Keratinocyte (primary cell): ENCODE measurements around the gene ZNF594. TPM values are rescaled to one million over a fixed set of nuclear protein-coding genes. Genes with fewer than 3 reads are reported as not detected.
"Not testable (repeated sequence)": the region's sequence is repeated elsewhere in the genome, so short reads cannot be mapped to it uniquely, and the experiment has no call there.

ENCODE experiments used
- DNase-seq: peaks from one replicate; pipeline ENCODE4 v3.0.0-alpha.2; 2011; ENCODE audit warnings: low read depth, missing footprints, low spot score
- FAIRE-seq: peaks from 2 replicates; lab custom pipeline; 2011; peaks lifted over from hg19 to GRCh38; lab: Jason Lieb, UNC
- H2AFZ ChIP-seq: 2 replicates; pipeline ENCODE4 v1.6.0; 2012; ENCODE audit warnings: low read length, control low read depth, inconsistent platforms; ENCODE audit not compliant: control insufficient read depth
- H3K27ac ChIP-seq: 2 replicates; pipeline ENCODE4 v1.5.1; 2011; ENCODE audit warnings: low read length; ENCODE audit not compliant: control insufficient read depth, insufficient read depth
- H3K27me3 ChIP-seq: 3 replicates; pipeline ENCODE4 v1.6.0; 2011; ENCODE audit warnings: low read length; ENCODE audit not compliant: control insufficient read depth, insufficient read depth; ENCODE audit errors: extremely low read depth
- H3K36me3 ChIP-seq, 2 experiments: 2 replicates in 1 of 2; 3 replicates in 1 of 2; pipeline ENCODE4 v1.5.1; 2011; ENCODE audit warnings: low read length in 2 of 2, mild to moderate bottlenecking in 1 of 2; ENCODE audit not compliant: control insufficient read depth in 2 of 2, insufficient read depth in 2 of 2; ENCODE audit errors: extremely low read depth in 1 of 2
- H3K4me1 ChIP-seq: 3 replicates; pipeline ENCODE4 v1.5.1; 2011; ENCODE audit warnings: low read length; ENCODE audit not compliant: control insufficient read depth, insufficient read depth; ENCODE audit errors: extremely low read depth
- H3K4me2 ChIP-seq: 3 replicates; pipeline ENCODE4 v1.6.0; 2011; ENCODE audit warnings: low read depth, low read length; ENCODE audit not compliant: control insufficient read depth, insufficient read depth; ENCODE audit errors: extremely low read depth
- H3K4me3 ChIP-seq, 3 experiments: fragments of 200-600 bp in 1 of 3; sonication (generic) in 1 of 3; 2 replicates in 2 of 3; 3 replicates in 1 of 3; pipeline ENCODE4 v1.5.1; 2011 to 2016; ENCODE audit warnings: low read length in 3 of 3, mild to moderate bottlenecking in 3 of 3, control low read depth in 2 of 3, inconsistent platforms in 1 of 3, low read depth in 1 of 3, mixed read lengths in 1 of 3, mixed run types in 1 of 3, moderate library complexity in 1 of 3; ENCODE audit not compliant: control insufficient read depth in 2 of 3, insufficient read depth in 2 of 3; ENCODE audit errors: extremely low read depth in 1 of 3
- H3K79me2 ChIP-seq: 2 replicates; pipeline ENCODE4 v1.6.0; 2012; ENCODE audit warnings: low read length; ENCODE audit not compliant: control insufficient read depth, insufficient read depth
- H3K9ac ChIP-seq: 3 replicates; pipeline ENCODE4 v1.6.0; 2011; ENCODE audit warnings: low read length; ENCODE audit not compliant: control insufficient read depth, insufficient read depth; ENCODE audit errors: extremely low read depth
- H3K9me1 ChIP-seq: 3 replicates; pipeline ENCODE4 v1.6.0; 2011; ENCODE audit warnings: low read length; ENCODE audit not compliant: control insufficient read depth, insufficient read depth; ENCODE audit errors: extremely low read depth
- H3K9me3 ChIP-seq: 2 replicates; pipeline ENCODE4 v1.5.1; 2012; ENCODE audit warnings: low read depth, low read length; ENCODE audit not compliant: control insufficient read depth
- H4K20me1 ChIP-seq: 3 replicates; pipeline ENCODE4 v1.6.0; 2011; ENCODE audit warnings: low read length; ENCODE audit not compliant: control insufficient read depth, insufficient read depth; ENCODE audit errors: extremely low read depth
- EZH2 ChIP-seq: IDR thresholded peaks from one replicate; pipeline ENCODE4 v1.6.1; 2012; ENCODE audit warnings: inconsistent platforms, mild to moderate bottlenecking, low read length, moderate library complexity
- dilution Hi-C: fragments of 300-500 bp; cut with MboI; formaldehyde crosslinking; loops from one replicate; pipeline ENCODE4 v1.7.0; 2020; ENCODE audit warnings: low sequenced_read_pairs; ENCODE audit not compliant: extremely low pct_ligation_motif_present
- polyA plus RNA-seq, 5 experiments: library from polyadenylated mRNA; depleted of rRNA in 3 of 5; stranded (reverse) in 3 of 5; stranded (forward) in 1 of 5; unstranded in 1 of 5; fragments of >200 nt; gene quantifications; 1 replicate in 1 of 5; 2 replicates in 3 of 5; 3 replicates in 1 of 5; pipeline versions ENCODE4 v1.2.1 to v1.2.3, GENCODE V29; 2011 to 2012; ENCODE audit warnings: missing spikeins in 2 of 5, low read depth in 1 of 5, low replicate concordance in 1 of 5

ZNF594 gene
- polyA plus RNA-seq, 1 donor (not counting 4 experiments of a cell fraction or from before 2014, with no cell fraction given): 2.1 TPM

DNA sequence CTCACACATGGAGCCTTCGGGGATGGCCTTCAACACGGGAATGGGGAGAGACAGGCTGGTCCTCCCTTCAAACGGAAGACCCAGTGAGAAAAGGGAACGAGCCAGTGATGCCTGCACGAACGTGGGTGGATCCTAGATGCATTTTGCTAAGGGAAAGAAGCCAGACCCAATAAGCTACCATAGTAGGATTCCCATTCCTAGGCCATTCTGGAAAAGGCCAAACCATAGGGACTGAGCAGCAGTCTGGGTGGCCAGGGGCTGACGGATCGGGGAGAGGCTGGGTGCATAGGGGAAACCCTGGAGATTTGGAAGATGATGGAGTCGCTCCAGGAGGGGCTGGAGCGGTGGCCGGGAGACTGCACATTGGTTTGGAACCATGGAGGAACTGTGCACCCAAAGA is 57.1 kb downstream of the ZNF594 start:
- DNase-seq, H2AFZ ChIP-seq, H3K27me3 ChIP-seq, dilution Hi-C loops, H3K9me3 ChIP-seq, H3K4me1 ChIP-seq, H3K36me3 ChIP-seq, H3K79me2 ChIP-seq, H3K9ac ChIP-seq, FAIRE-seq, H3K4me3 ChIP-seq, H3K9me1 ChIP-seq, H4K20me1 ChIP-seq, H3K27ac ChIP-seq, H3K4me2 ChIP-seq: not testable (repeated sequence)

DNA sequence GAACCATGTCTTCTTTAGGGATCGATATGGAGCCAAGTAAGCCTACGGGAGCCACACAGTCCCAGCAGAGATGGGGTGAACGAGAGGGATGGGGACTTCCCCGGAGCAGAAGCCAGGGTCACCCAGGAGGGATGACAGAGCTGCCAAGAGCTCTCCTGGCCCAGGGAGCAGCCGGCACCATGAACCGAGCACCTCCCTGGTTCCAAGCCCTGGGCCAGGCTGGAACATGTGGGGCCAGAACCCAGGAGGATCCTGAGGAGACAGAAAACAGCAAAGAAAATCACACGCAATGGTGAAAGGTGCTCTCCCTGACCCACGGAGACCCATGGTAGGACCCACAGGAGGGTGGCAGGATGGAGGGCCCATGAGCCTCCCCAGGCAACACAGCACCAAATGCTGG is 57.7 kb downstream of the ZNF594 start:
- H3K9me3 ChIP-seq, H4K20me1 ChIP-seq, H3K9me1 ChIP-seq, H2AFZ ChIP-seq, H3K9ac ChIP-seq, H3K4me2 ChIP-seq, FAIRE-seq, dilution Hi-C loops, H3K27ac ChIP-seq, DNase-seq, H3K36me3 ChIP-seq, H3K79me2 ChIP-seq, H3K4me1 ChIP-seq, H3K27me3 ChIP-seq, H3K4me3 ChIP-seq: not testable (repeated sequence)

DNA sequence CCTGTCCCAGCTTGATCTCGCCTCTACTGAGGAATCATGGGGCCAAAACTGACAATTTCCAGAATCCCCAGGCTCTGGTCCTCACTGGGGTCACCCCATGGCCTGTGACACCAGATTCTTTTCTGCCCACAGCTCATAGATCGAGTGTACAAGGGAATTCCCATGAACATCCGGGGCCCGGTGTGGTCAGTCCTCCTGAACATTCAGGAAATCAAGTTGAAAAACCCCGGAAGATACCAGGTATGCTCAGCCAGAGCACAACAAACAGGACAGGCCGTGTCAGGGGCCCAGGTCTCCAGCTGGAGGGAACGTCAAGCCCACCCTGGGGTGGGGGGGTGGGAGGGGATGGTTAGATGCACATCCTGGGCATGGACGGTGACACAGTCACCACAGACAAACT is 58.4 kb downstream of the ZNF594 start:
- Histone ChIP-seq H3K27me3 (no peaks in the 10 kb centered on the region), H3K27ac (no peak overlapping the region), H3K4me2 (no peak overlapping the region), H3K9me1 (no peaks in the 10 kb centered on the region), H3K4me3 (no peak overlapping the region), H3K79me2 (no peaks in the 10 kb centered on the region), H2AFZ (no peak overlapping the region), H3K9me3 (no peaks in the 10 kb centered on the region), H3K9ac (no peak overlapping the region), H3K4me1 (no peaks in the 10 kb centered on the region), H3K36me3 (no peaks in the 10 kb centered on the region), H4K20me1 (no peaks in the 10 kb centered on the region)
- FAIRE-seq: no peak
- DNase-seq: no peak
- dilution Hi-C loops: no loop called here
- no peak for TF ChIP-seq EZH2

DNA sequence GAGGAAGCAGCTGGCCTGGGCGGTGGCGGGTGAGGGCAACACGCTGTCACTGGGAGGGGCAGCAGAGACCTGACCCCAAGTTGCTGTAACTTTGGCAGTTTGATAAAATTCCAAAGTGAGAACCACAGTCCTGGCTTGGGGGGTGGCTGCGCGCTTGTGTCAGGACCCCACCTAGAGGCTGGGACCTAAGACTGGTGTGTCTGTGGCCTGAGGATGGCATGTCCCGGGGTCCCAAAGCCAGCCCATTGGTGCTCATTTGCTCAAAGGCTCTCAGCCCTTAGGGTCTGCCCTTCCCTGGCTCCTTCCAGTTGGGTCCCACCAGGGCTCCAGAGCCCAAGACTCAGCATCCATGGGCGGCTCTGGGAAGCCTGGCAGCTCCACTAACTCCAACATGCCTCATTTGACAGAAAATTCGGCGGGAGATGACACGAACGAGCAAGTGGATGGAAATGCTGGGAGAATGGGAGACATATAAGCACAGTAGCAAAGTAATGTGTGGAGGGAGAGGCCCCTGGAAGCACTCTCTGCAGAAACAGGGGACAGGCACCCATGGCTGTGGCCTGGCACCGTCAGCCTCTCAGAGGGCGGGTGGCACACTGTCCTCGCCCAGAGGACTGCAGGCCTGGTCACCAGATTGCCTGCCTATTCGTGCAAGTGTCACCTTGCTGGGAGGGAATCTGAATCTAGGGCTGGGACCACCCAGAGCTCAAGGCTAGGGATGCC is 59.0 kb downstream of the ZNF594 start:
- H2AFZ ChIP-seq, dilution Hi-C loops, H3K9me3 ChIP-seq, H3K4me3 ChIP-seq, DNase-seq, H3K36me3 ChIP-seq, FAIRE-seq, H3K9me1 ChIP-seq, H3K9ac ChIP-seq, H4K20me1 ChIP-seq, H3K79me2 ChIP-seq, H3K4me1 ChIP-seq, H3K27me3 ChIP-seq, H3K4me2 ChIP-seq, H3K27ac ChIP-seq: not testable (repeated sequence)

DNA sequence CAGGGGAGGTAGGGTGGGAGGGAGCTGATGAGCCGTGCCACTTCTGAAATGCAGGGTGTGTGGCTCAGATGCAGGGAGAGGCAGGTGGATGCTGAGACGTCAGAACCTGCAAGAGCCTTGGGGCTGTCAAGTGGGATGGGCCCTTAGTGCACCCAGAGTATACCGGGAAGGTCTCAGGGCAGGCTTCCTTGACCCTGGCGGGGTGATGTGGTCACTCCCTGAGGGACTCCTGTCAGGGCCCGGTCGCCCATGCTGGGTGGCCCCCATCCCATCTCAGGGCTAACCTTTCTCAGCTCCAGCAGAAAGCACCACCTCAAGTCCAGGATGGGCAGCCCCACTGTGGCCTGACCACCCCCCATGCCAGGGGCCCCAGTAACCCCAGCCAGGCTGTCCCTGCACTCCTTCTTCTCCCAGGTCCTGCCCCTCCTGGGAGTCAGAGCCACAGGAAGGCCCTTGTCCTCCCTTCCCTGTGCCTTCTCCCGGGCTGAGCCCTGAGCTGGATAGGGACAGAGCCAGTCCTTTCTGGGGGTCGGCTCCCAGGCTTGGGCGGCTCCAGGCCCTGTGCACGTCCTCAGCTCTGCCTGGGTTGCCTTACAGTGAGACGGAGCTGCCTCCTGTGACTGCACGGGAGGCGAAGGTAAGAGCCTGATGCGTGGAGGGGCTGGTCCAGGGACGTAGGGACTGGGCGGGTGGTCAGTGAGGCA is 59.7 kb downstream of the ZNF594 start:
- H3K27me3 ChIP-seq, dilution Hi-C loops, FAIRE-seq, H3K36me3 ChIP-seq, H3K9me3 ChIP-seq, H3K9ac ChIP-seq, H3K9me1 ChIP-seq, H3K4me3 ChIP-seq, H3K4me2 ChIP-seq, H3K4me1 ChIP-seq, H4K20me1 ChIP-seq, H2AFZ ChIP-seq, H3K27ac ChIP-seq, DNase-seq, H3K79me2 ChIP-seq: not testable (repeated sequence)
